Measurements from ENCODE around the gene FIBCD1.

The FIBCD1 gene

DNA sequence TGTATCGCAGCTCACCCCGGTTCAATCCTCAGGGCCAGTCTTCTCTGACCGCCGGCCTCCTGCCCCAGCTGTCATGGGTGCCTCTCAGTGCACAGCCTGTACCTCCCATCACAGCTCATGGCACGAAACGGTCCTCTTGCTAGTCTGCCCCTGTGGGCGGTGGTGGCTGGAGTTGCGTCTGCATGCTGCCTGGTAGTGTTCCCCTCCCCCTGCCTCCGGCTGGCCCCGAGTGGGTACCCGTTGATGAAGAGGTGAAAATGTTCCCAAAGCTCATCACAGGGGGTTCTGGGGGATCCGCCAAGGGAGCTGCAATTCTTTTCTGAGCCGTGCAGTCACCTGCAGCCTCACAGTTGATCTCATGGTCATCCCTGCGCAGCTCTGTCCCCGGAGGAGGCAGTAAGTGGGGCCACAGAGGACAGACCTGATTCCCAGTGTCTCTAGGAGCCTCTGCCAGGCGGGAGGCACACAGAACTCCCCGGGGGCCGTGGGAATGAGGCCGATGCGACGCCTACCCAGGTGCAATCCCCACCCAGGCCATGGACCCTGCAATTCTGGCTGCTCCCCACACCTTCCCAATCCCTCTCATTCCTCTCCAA is 34.7 kb upstream of the FIBCD1 start:
- TF ChIP-seq, protein P1, sequence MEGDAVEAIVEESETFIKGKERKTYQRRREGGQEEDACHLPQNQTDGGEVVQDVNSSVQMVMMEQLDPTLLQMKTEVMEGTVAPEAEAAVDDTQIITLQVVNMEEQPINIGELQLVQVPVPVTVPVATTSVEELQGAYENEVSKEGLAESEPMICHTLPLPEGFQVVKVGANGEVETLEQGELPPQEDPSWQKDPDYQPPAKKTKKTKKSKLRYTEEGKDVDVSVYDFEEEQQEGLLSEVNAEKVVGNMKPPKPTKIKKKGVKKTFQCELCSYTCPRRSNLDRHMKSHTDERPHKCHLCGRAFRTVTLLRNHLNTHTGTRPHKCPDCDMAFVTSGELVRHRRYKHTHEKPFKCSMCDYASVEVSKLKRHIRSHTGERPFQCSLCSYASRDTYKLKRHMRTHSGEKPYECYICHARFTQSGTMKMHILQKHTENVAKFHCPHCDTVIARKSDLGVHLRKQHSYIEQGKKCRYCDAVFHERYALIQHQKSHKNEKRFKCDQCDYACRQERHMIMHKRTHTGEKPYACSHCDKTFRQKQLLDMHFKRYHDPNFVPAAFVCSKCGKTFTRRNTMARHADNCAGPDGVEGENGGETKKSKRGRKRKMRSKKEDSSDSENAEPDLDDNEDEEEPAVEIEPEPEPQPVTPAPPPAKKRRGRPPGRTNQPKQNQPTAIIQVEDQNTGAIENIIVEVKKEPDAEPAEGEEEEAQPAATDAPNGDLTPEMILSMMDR (IDR thresholded peaks at IDR 0.05; ENCODE audit: low read depth, low read length): no peak
- no peak overlapping the region for H3K4me3 ChIP-seq (ENCODE audit: low read depth, low read length)

DNA sequence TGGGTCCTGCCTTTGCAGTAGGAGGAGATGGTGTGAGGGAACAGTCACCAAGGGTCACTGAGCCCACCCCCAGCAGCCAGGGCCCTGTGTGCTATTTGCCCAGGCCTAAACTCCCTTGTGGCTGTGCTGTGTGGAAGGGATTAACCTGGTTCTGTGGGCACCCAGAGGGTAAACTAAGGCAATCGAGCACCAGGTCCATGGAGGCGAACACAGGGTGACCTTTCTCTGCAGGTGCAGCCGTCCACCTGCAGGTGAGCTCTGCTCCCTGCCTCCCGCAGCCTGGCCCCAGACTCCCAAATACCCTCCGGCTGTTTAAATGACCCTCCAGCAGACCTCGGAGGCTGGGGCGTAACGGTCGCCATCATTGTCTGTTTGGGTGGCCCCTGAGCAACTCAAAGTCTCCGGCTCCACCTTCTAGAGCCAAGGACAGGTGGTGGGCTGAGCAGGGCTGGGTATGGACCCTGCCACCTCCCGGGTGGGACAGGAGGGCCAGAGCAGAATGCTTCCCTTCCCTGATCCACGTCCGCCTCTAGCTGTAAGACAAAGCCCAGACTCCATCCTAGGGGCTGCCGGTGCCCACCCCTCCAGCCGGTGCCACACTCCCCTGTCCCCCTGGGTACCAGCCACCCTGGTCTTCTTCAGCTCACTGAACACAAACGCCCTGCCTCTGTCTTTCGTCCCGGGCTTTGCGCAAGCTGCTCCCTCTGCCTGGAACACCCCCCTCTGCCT is 34.1 kb upstream of the FIBCD1 start:
- H3K4me3 ChIP-seq (ENCODE audit: low read depth, low read length): no peak overlapping the region
- TF ChIP-seq, protein P1 (IDR thresholded peaks at IDR 0.05; ENCODE audit: low read depth, low read length): no peak

DNA sequence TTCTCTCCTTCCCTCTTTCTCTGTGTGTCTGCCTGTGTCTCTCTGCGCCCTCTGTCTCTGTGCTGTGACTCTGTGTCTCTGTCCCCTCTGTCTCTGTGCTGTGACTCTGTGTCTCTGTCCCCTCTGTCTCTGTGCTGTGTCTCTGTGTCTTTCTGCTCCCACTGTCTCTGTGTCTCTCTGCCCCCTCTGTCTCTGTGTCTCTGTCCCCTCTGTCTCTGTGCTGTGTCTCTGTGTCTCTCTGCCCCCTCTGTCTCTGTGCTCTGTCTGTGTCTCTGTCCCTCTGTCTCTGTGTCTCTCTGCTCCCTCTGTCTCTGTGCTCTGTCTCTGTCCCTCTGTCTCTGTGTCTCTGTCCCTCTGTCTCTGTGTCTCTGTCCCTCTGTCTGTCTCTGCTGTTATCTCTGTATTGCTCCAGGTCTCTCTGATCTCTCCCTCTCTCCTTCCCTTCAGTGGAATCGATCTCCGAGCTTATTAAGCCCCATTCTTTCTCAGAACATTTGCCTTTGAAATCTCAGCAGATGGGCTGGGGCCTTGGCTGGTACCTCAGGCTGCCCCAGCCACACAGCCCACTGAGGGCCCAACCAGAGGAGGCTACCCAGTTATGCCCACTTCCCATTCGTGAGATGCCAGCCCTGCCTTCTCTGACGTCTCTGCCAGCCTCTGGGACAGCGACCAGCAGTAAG is 33.4 kb upstream of the FIBCD1 start:
- TF ChIP-seq, protein P1 (IDR thresholded peaks at IDR 0.05; ENCODE audit: low read depth, low read length): no peak
- no peak overlapping the region for H3K4me3 ChIP-seq (ENCODE audit: low read depth, low read length)

DNA sequence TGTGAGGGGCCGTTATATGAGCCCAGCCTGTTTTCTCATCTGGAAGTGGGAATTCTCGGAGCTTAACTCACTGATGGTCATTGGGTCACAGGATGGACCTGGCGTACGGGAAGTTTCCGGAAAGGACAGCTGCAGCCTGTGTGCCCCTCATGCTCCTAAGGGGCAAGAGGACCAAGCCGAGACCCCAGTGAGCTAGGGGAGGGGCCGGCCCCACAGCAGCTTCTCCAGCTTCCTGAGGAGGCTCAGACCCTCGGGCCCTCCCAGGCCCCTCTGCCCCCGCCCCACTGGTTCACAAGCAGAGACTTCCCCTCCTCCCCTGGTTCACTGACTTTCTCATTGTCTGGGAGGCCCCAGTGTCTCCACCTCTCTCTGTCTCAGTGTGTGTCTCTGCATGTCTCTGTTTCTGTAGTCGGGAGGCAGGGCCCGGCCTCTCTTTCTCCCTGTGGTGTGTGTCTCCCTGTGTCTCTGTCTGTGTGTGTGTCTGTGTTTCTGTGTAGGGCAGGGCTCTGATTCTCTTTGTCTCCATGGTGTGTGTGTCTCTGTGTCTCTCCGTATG is 32.3 kb upstream of the FIBCD1 start:
- H3K4me3 ChIP-seq (ENCODE audit: low read depth, low read length): no peak overlapping the region
- TF ChIP-seq, protein P1 (IDR thresholded peaks at IDR 0.05; ENCODE audit: low read depth, low read length): no peak

DNA sequence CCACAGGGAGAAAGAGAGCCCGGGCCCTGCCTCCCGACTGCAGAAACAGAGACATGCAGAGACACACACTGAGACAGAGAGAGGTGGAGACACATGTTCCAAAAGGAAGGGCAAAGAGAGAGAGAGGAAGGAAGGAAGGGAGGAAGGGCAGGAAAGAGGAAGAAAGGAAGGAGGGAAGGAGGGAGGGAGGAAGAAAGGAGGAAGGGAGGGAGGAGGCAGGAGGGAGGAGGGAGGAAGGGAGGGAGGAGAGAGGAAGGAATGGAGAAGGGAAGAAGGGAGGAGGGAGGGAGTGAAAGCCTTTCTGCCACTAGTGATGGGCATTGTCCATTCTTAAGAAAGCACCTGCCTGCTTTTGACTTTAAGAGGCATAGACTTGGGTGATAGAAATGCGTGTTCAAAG is 31.8 kb upstream of the FIBCD1 start:
- no peak overlapping the region for H3K4me3 ChIP-seq (ENCODE audit: low read depth, low read length)
- TF ChIP-seq, protein P1 (IDR thresholded peaks at IDR 0.05; ENCODE audit: low read depth, low read length): no peak

DNA sequence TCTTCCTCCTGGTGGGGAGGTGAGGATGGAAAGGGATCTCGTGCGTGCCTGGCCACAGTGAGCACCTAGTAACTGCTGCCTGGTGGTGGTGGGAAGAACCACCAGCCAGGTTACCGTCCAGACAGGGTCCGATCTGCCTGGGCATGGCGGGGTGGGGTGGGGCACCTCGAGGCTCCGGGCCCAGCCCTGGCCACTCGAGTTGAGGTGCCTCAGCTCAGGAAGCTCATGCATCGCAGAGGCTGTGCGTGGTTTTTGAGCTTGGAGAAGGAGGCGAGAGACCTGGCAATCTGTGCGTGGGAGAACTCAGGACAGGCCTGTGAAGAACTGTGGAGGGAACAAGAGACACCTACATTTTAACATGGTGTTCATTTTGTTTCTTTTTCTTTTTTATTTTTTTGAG is 31.0 kb upstream of the FIBCD1 start:
- TF ChIP-seq, protein P1 (IDR thresholded peaks at IDR 0.05; ENCODE audit: low read depth, low read length): no peak

DNA sequence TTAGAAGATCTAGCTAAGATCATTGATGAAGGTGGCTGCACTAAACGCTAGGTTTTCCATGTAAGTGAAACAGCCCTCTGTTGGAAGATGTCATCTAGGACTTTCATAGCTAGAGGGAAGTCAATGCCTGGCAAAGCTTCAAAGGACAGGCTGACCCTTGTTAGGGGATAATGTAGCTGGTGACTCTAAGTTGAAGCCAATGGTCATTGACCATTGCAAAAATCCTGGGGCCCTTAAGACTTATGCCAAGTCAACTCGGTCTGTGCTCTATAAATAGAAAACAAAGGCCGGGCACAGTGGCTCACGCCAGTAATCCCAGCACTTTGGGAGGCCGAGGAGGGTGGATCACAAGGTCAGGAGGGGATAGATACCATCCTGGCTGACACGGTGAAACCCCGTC is 26.6 kb upstream of the FIBCD1 start:
- TF ChIP-seq, protein P1 (IDR thresholded peaks at IDR 0.05; ENCODE audit: low read depth, low read length): no peak
- H3K4me3 ChIP-seq (ENCODE audit: low read depth, low read length): no peak overlapping the region

More for the DNA sequence above, 31.0 kb upstream of the FIBCD1 start:
- no peak overlapping the region for H3K4me3 ChIP-seq (ENCODE audit: low read depth, low read length)

Data from WI38 (cell line).